D721Med (cell line): Measurements from ENCODE around the gene PLAA.

Source experiments
- DNase-seq: peaks from one replicate; pipeline ENCODE4 v3.0.0; 2011; ENCODE audit warnings: low spot score; ENCODE audit not compliant: insufficient read length
- FAIRE-seq: peaks from 2 replicates; lab custom pipeline; 2011; peaks lifted over from hg19 to GRCh38; lab: Jason Lieb, UNC
- TF ChIP-seq, protein P1 (sequence below): IDR thresholded peaks from 2 replicates; pipeline ENCODE4 v1.5.1; 2012; ENCODE audit warnings: mild to moderate bottlenecking, control low read depth; ENCODE audit not compliant: insufficient read depth; ENCODE audit errors: missing control alignments

PLAA gene

DNA sequence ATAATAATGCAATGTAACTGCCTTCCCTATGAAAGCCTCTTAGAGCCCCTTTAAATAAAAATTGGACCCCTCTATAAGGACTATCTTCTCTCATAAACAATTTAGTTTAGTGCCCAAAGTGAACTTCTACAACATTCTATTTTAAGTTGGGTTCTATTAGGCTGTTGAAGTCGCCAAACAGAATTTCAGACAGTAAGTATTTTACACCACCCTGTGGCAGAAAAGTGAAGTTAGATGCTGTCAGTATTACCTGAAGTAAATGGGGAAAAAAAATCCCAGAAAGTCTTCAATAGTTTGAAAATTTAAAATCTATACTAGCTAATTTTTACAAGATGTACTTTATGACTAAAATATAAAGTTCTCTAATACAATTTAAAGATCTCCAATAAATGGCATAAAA, 84.0 kb downstream of the PLAA start:
- no peak for DNase-seq
- TF ChIP-seq, protein P1, sequence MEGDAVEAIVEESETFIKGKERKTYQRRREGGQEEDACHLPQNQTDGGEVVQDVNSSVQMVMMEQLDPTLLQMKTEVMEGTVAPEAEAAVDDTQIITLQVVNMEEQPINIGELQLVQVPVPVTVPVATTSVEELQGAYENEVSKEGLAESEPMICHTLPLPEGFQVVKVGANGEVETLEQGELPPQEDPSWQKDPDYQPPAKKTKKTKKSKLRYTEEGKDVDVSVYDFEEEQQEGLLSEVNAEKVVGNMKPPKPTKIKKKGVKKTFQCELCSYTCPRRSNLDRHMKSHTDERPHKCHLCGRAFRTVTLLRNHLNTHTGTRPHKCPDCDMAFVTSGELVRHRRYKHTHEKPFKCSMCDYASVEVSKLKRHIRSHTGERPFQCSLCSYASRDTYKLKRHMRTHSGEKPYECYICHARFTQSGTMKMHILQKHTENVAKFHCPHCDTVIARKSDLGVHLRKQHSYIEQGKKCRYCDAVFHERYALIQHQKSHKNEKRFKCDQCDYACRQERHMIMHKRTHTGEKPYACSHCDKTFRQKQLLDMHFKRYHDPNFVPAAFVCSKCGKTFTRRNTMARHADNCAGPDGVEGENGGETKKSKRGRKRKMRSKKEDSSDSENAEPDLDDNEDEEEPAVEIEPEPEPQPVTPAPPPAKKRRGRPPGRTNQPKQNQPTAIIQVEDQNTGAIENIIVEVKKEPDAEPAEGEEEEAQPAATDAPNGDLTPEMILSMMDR: peak; percentile 8
- FAIRE-seq: no peak

- FAIRE-seq: peak; percentile 64
- peak; percentile 25 for DNase-seq
- TF ChIP-seq, protein P1: peak; percentile 61
These were observed 90.5 kb downstream of the PLAA start for GRCh38 chr9:26856413-26857032.
